Measurements from ENCODE around the gene STIM2. TPM values are rescaled to one million over a fixed set of nuclear protein-coding genes. Genes with fewer than 3 reads are reported as not detected.
"Not testable (repeated sequence)": the region's sequence is repeated elsewhere in the genome, so short reads cannot be mapped to it uniquely, and the experiment has no call there.

STIM2 gene
- 96.0 and 103 TPM in 2 replicates for total RNA-seq
- total RNA-seq (2013), result 97.5 TPM
- polyA plus RNA-seq, result 48.6 and 61.9 TPM in 2 replicates
- 77.6 and 114 TPM in 2 replicates for polyA minus RNA-seq

GRCh38 chr4:26860157-26860921 lies at the start of gene STIM2:
Gene STIM2, plus strand, starts transcription at chr4:26860841.
- WGBS (ENCODE audit: insufficient coverage), result under 1% methylated on average over 46 of the region's 74 CpGs
- Histone ChIP-seq H3K27me3 (replicated peaks in 1 of 4; ENCODE audit: control extremely low read depth in 1 of 4, control insufficient read depth in 3 of 4, insufficient read depth in 4 of 4, low read length in 3 of 4) (no peaks in the 10 kb centered on the region), H3K36me3 (replicated peaks in 1 of 2; ENCODE audit: control extremely low read depth in 1 of 2, control insufficient read depth in 1 of 2, extremely low read depth in 1 of 2, insufficient read depth in 2 of 2, low read length in 1 of 2) (no peaks in the 10 kb centered on the region), H3K9me3 (ENCODE audit: control extremely low read depth in 1 of 3, control insufficient read depth in 2 of 3, insufficient read depth in 1 of 3, low read length in 2 of 3) (no peaks in the 10 kb centered on the region), H3K27ac (ENCODE audit: low read length in 2 of 2) (peak within 1 kb of the TSS; percentile 77 to 86), H3K4me2 (replicated peaks; ENCODE audit: low read depth, low read length, poor library complexity, severe bottlenecking) (peak within 1 kb of the TSS; percentile 96), H4K20me1 (ENCODE audit: control insufficient read depth, insufficient read depth, low read length, poor library complexity, severe bottlenecking) (peaks cover 10% of the 10 kb centered on the region), H3K4me3 (ENCODE audit: control extremely low read depth in 1 of 5, extremely low read depth in 1 of 5, insufficient read depth in 1 of 5, low read depth in 2 of 5, low read length in 4 of 5) (peak within 1 kb of the TSS; percentile 75 to 95 (median 80)), H3K9ac (ENCODE audit: low read length) (peak within 1 kb of the TSS; percentile 78), H2AFZ (ENCODE audit: insufficient read depth, low read depth, low read length, poor library complexity, severe bottlenecking) (peak within 1 kb of the TSS; percentile 84), H3K79me2 (ENCODE audit: control insufficient read depth, insufficient read depth, low read length) (peaks cover 59% of the 10 kb centered on the region), H3K4me1 (ENCODE audit: control insufficient read depth in 2 of 2, insufficient read depth in 2 of 2, low read length in 2 of 2) (peaks cover 37 to 56% of the 10 kb centered on the region in 2 donors)
- TF ChIP-seq EZH2 (IDR thresholded peaks at IDR 0.05; ENCODE audit: borderline replicate concordance, insufficient read depth, low read depth, low read length, poor library complexity, severe bottlenecking) (no peak), CTCF (IDR thresholded peaks at IDR 0.05) (peak; percentile 52)
- Mint-ChIP-seq H3K27me3 (no peaks in the 10 kb centered on the region), H3K4me1 (peaks cover 61% of the 10 kb centered on the region), H3K4me3 (peak within 1 kb of the TSS; percentile 100), H3K9me3 (ENCODE audit: insufficient read depth) (no peaks in the 10 kb centered on the region), H3K27ac (peak within 1 kb of the TSS; percentile 99)
- intact Hi-C loops (cut with micrococcal nuclease), result loop anchor here (1.0 to 5.0 kb wide), 4 partner anchors 37 to 277 kb away; no protein-coding TSS in a partner anchor
- ChIA-PET POLR2A (interaction anchor here (0.5 to 3.6 kb wide), 8 partner anchors 11 to 505 kb away, joined by 3 to 66 read pairs (median 4); partner anchors contain the start of gene TBC1D19), CTCF (interaction anchor here (0.7 to 3.6 kb wide), 14 partner anchors 23 to 150 kb away, joined by 3 to 26 read pairs (median 3); no protein-coding TSS in a partner anchor)
- DNase-seq, result peak; percentile 99
- peak; percentile 64 for ATAC-seq (ENCODE audit: low read depth)

- H3K27ac Mint-ChIP-seq; H3K4me2 ChIP-seq (replicated peaks; ENCODE audit: low read depth, low read length, poor library complexity, severe bottlenecking); H4K20me1 ChIP-seq (ENCODE audit: control insufficient read depth, insufficient read depth, low read length, poor library complexity, severe bottlenecking); H3K9ac ChIP-seq (ENCODE audit: low read length); H2AFZ ChIP-seq (ENCODE audit: insufficient read depth, low read depth, low read length, poor library complexity, severe bottlenecking); H3K36me3 ChIP-seq (replicated peaks in 1 of 2; ENCODE audit: control extremely low read depth in 1 of 2, control insufficient read depth in 1 of 2, extremely low read depth in 1 of 2, insufficient read depth in 2 of 2, low read length in 1 of 2); intact Hi-C loops (cut with micrococcal nuclease); CTCF ChIA-PET; ATAC-seq (ENCODE audit: low read depth); H3K9me3 Mint-ChIP-seq (ENCODE audit: insufficient read depth); H3K27ac ChIP-seq (ENCODE audit: low read length in 2 of 2); POLR2A ChIA-PET; H3K79me2 ChIP-seq (ENCODE audit: control insufficient read depth, insufficient read depth, low read length); DNase-seq: not testable (repeated sequence)
- Histone ChIP-seq H3K4me3 (ENCODE audit: control extremely low read depth in 1 of 5, extremely low read depth in 1 of 5, insufficient read depth in 1 of 5, low read depth in 2 of 5, low read length in 4 of 5) (peak overlapping the region in 1 of 5 experiments; percentile 7), H3K4me1 (ENCODE audit: control insufficient read depth in 2 of 2, insufficient read depth in 2 of 2, low read length in 2 of 2) (peaks cover 40 to 52% of the 10 kb centered on the region in 2 donors), H3K9me3 (ENCODE audit: control extremely low read depth in 1 of 3, control insufficient read depth in 2 of 3, insufficient read depth in 1 of 3, low read length in 2 of 3) (peaks cover 0 to 10% (median 0%) of the 10 kb centered on the region in 3 donors), H3K27me3 (replicated peaks in 1 of 4; ENCODE audit: control extremely low read depth in 1 of 4, control insufficient read depth in 3 of 4, insufficient read depth in 4 of 4, low read length in 3 of 4) (peaks cover 0 to 76% (median 29%) of the 10 kb centered on the region in 4 experiments)
- WGBS (ENCODE audit: insufficient coverage), result 40% methylated on average over 3 of the region's 4 CpGs
- peaks cover 52% of the 10 kb centered on the region for H3K4me1 Mint-ChIP-seq
- H3K4me3 Mint-ChIP-seq, result peak overlapping the region; percentile 2
- peaks cover 53% of the 10 kb centered on the region for H3K27me3 Mint-ChIP-seq
Measured at GRCh38 chr4:26811571-26811970, 49.1 kb upstream of the STIM2 start.

All from B cell (primary cell).